HepG2 (cell line): ENCODE data around the gene PLCXD1. TPM values are rescaled to one million over a fixed set of nuclear protein-coding genes. Genes with fewer than 3 reads are reported as not detected.

Experiments used
- ATAC-seq: fragments of 200-7000 bp; cut with Tn5 transposase; 3 replicates; pipeline ENCODE4 v1.9.1; 2020; ENCODE audit warnings: mild to moderate bottlenecking, moderate library complexity
- BruUV-seq: library from RNA; stranded (reverse); fragments of 400-500 nt; replicated peaks from 2 replicates; lab custom pipeline; 2021; lab: Mats Ljungman, UMichigan
- CTCF ChIA-PET: fragments of 300-600 bp; formaldehyde crosslinking; extraction: SDS; loops from one replicate; lab custom pipeline; 2021; ENCODE audit warnings: low total read pairs, inconsistent platforms, low intra/inter-chr PET ratio; lab: Yijun Ruan, JAX
- POLR2A ChIA-PET: fragments of 350-600 bp; sonication (Branson Sonifier 250); formaldehyde crosslinking; loops from one replicate; lab custom pipeline; 2020; ENCODE audit warnings: antibody characterized with exemption, inconsistent platforms; lab: Yijun Ruan, JAX
- DNase-seq: peaks from one replicate; pipeline ENCODE4 v3.0.0-alpha.2; 2015; ENCODE audit warnings: low spot score
- FAIRE-seq: peaks from 3 replicates; lab custom pipeline; 2011; peaks lifted over from hg19 to GRCh38; lab: Jason Lieb, UNC
- H2AFZ ChIP-seq: one replicate; pipeline ENCODE4 v1.6.1; 2011; ENCODE audit warnings: low read length, inconsistent platforms
- H3K27ac ChIP-seq: fragments of 300-600 bp; 3 replicates; pipeline ENCODE4 v1.8.0; 2011; ENCODE audit warnings: mixed run types, mild to moderate bottlenecking, mixed read lengths, low read length, inconsistent platforms; ENCODE audit not compliant: insufficient read depth; ENCODE audit errors: extremely low read length
- H3K27me3 ChIP-seq, 2 experiments: fragments of 200-600 bp in 1 of 2; 2 replicates in 1 of 2; 3 replicates in 1 of 2; pipeline versions ENCODE4 v1.6.0 to v1.8.0; 2011; ENCODE audit warnings: low read length in 2 of 2, mild to moderate bottlenecking in 2 of 2, moderate library complexity in 2 of 2, inconsistent platforms in 1 of 2; ENCODE audit not compliant: insufficient read depth in 2 of 2, control insufficient read depth in 1 of 2
- H3K36me3 ChIP-seq, 2 experiments: fragments of 200-600 bp in 1 of 2; replicated peaks in 1 of 2; 2 replicates in 1 of 2; 3 replicates in 1 of 2; pipeline versions ENCODE4 v1.5.1 to v1.8.0; 2011; ENCODE audit warnings: low read length in 2 of 2, inconsistent platforms in 1 of 2; ENCODE audit not compliant: insufficient read depth in 2 of 2, control insufficient read depth in 1 of 2
- H3K4me1 ChIP-seq: 2 replicates; pipeline ENCODE4 v1.5.1; 2012; ENCODE audit warnings: low read length, inconsistent platforms; ENCODE audit not compliant: insufficient read depth
- H3K4me2 ChIP-seq: 2 replicates; pipeline ENCODE4 v1.6.0; 2011; ENCODE audit warnings: low read depth, low read length, inconsistent platforms
- H3K4me3 ChIP-seq, 3 experiments: fragments of 200-600 bp in 1 of 3; sonication (generic), shearing (Covaris generic) in 1 of 3; replicated peaks in 1 of 3; 2 replicates each; pipeline ENCODE4 v1.5.1; 2011 to 2016; ENCODE audit warnings: low read length in 3 of 3, inconsistent platforms in 2 of 3, low read depth in 2 of 3, mild to moderate bottlenecking in 2 of 3, control low read depth in 1 of 3, mixed read lengths in 1 of 3; ENCODE audit not compliant: insufficient read depth in 1 of 3
- H3K79me2 ChIP-seq: one replicate; pipeline ENCODE4 v1.6.1; 2011; ENCODE audit warnings: low read length, inconsistent platforms; ENCODE audit not compliant: insufficient read depth
- H3K9ac ChIP-seq: 2 replicates; pipeline ENCODE4 v1.6.0; 2011; ENCODE audit warnings: mild to moderate bottlenecking, low read depth, low read length, inconsistent platforms; ENCODE audit not compliant: insufficient read depth
- H3K9me3 ChIP-seq: 2 replicates; pipeline ENCODE4 v1.5.1; 2012; ENCODE audit warnings: mild to moderate bottlenecking, low read length
- H4K20me1 ChIP-seq: 2 replicates; pipeline ENCODE4 v1.6.0; 2011; ENCODE audit warnings: inconsistent platforms, mild to moderate bottlenecking, low read length, moderate library complexity; ENCODE audit not compliant: insufficient read depth
- AGO1 ChIP-seq: fragments of 200-400 bp; formaldehyde crosslinking; IDR thresholded peaks from 2 replicates; pipeline ENCODE4 v1.6.1; 2017; ENCODE audit warnings: mild to moderate bottlenecking, low read depth, low read length, moderate library complexity; ENCODE audit not compliant: poor library complexity, severe bottlenecking
- AGO2 ChIP-seq: fragments of 200-400 bp; formaldehyde crosslinking; optimal IDR thresholded peaks from 2 replicates; pipeline ENCODE3; 2017; ENCODE audit warnings: mild to moderate bottlenecking, low read depth, low read length, moderate library complexity
- FOXA3 ChIP-seq: IDR thresholded peaks from 2 replicates; pipeline ENCODE4 v1.6.1; 2016; ENCODE audit warnings: missing genetic modification reagents, missing compliant biosample characterization
- HES4 ChIP-seq: sonication (generic); formaldehyde crosslinking; IDR thresholded peaks from 2 replicates; pipeline ENCODE4 v1.9.0; 2021; ENCODE audit warnings: mild to moderate bottlenecking, missing genetic modification reagents, borderline replicate concordance
- RBFOX2 ChIP-seq: fragments of 200-400 bp; formaldehyde crosslinking; IDR thresholded peaks from 2 replicates; pipeline ENCODE4 v1.6.1; 2017; ENCODE audit warnings: low read depth, mild to moderate bottlenecking, low read length
- SRF ChIP-seq: IDR thresholded peaks from 2 replicates; pipeline ENCODE4 v1.6.1; 2011; ENCODE audit warnings: mild to moderate bottlenecking, low read depth, low read length, moderate library complexity
- ZFP36 ChIP-seq: fragments of 150-350 bp; IDR thresholded peaks from 2 replicates; pipeline ENCODE4 v1.6.1; 2018; ENCODE audit warnings: borderline replicate concordance, low read length, low read depth; ENCODE audit not compliant: partially characterized antibody
- ZNF484 ChIP-seq: sonication (generic); formaldehyde crosslinking; IDR thresholded peaks from 2 replicates; pipeline ENCODE4 v1.5.1; 2020; ENCODE audit warnings: mild to moderate bottlenecking, low read depth, missing genetic modification reagents, borderline replicate concordance
- ZNF615 ChIP-seq: sonication (generic); formaldehyde crosslinking; IDR thresholded peaks from 2 replicates; pipeline ENCODE4 v1.5.0; 2020; ENCODE audit warnings: mild to moderate bottlenecking, missing genetic modification reagents, borderline replicate concordance
- WGBS: methylation state at CpG from one replicate; pipeline ENCODE4 v1.1.6; 2017; ENCODE audit warnings: low lambda C conversion rate; 5-methylcytosine and 5-hydroxymethylcytosine counted together
- in situ Hi-C: cut with HindIII; loops from 2 replicates; pipeline ENCODE4 v1.10.0; 2017; ENCODE audit warnings: low pct_unique_long_range_greater_than_20kb; ENCODE audit not compliant: extremely low pct_ligation_motif_present
- intact Hi-C: fragments of 100-400 bp; cut with micrococcal nuclease; formaldehyde crosslinking; loops from one replicate; pipeline ENCODE4 v1.10.0; 2022; ENCODE audit not compliant: unreplicated experiment
- polyA plus RNA-seq, 8 experiments: library from polyadenylated mRNA; depleted of rRNA in 3 of 8; stranded (reverse) in 7 of 8; unstranded in 1 of 8; fragments of >200 nt; fragmentation: Illumina TruSeq in 4 of 8; extraction: Trizol in 4 of 8; gene quantifications; 2 replicates each; pipeline versions ENCODE4 v1.2.1 to v1.2.3, GENCODE V29; 2011 to 2016; ENCODE audit warnings: low read depth in 4 of 8, missing spikeins in 1 of 8, mixed read lengths in 1 of 8; ENCODE audit not compliant: insufficient read depth in 1 of 8
- total RNA-seq, 5 experiments: library from RNA; depleted of rRNA; stranded (reverse); fragments of >200 nt; fragmentation: Illumina TruSeq; extraction: Trizol; gene quantifications; 2 replicates each; pipeline ENCODE4 v1.2.3, GENCODE V29; 2016; ENCODE audit warnings: low read depth in 1 of 5
- TF ChIP-seq, protein P1 (sequence below): IDR thresholded peaks from 2 replicates; pipeline ENCODE4 v1.6.1; 2016
- TF ChIP-seq, protein P2 (sequence below): sonication (generic); formaldehyde crosslinking; IDR thresholded peaks from 2 replicates; pipeline ENCODE4 v1.9.0; 2021; ENCODE audit warnings: mild to moderate bottlenecking, missing genetic modification reagents
- TF ChIP-seq, protein P3 (sequence below), 2 experiments: sonication (generic) in 1 of 2; formaldehyde crosslinking in 1 of 2; IDR thresholded peaks; 2 replicates each; pipeline versions ENCODE4 v1.4.0 to v1.6.1; 2018 to 2020; ENCODE audit warnings: missing genetic modification reagents in 2 of 2, borderline replicate concordance in 1 of 2, low read depth in 1 of 2, mild to moderate bottlenecking in 1 of 2, missing biosample characterization in 1 of 2

The PLCXD1 gene
- total and polyA plus RNA-seq, 2 of the 13 experiments (the other 11 are each of a cell fraction or from before 2014, with no cell fraction given), result 87.7 to 153 TPM

DNA sequence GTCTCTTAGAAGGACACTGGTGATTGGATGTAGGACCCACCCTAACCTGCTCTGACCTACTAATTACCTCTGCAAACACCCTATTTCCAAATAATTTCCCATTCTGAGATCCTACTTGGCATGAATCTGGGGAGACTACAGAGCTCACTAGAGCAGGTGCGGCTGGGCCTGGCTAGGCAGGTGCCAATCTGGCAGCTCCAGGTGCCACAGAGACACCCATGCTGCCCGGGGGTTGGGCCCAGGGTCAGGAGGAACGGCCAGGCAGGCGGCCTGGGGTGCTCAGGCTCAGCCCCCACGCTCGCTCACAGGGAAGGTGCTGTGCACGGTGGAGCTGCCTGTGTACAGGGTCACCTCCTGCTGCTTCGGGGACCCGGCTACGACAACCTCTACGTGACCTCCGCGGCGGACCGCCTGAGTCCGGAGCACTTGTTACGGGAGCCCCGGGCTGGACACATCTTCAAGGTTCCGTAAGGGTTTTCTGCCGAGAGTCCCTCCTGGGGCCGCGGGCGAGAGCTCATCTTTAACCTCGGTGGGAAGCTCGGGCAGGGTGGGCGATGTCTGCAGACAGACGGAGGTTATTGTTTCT, 26.5 kb upstream of the PLCXD1 start (continued):
- no peak for TF ChIP-seq HES4 (CRISPR knock-in tag)
- TF ChIP-seq, protein P1, sequence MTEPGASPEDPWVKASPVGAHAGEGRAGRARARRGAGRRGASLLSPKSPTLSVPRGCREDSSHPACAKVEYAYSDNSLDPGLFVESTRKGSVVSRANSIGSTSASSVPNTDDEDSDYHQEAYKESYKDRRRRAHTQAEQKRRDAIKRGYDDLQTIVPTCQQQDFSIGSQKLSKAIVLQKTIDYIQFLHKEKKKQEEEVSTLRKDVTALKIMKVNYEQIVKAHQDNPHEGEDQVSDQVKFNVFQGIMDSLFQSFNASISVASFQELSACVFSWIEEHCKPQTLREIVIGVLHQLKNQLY (CRISPR knock-in tag), result no peak
- TF ChIP-seq ZFP36, result no peak
- TF ChIP-seq, protein P2, sequence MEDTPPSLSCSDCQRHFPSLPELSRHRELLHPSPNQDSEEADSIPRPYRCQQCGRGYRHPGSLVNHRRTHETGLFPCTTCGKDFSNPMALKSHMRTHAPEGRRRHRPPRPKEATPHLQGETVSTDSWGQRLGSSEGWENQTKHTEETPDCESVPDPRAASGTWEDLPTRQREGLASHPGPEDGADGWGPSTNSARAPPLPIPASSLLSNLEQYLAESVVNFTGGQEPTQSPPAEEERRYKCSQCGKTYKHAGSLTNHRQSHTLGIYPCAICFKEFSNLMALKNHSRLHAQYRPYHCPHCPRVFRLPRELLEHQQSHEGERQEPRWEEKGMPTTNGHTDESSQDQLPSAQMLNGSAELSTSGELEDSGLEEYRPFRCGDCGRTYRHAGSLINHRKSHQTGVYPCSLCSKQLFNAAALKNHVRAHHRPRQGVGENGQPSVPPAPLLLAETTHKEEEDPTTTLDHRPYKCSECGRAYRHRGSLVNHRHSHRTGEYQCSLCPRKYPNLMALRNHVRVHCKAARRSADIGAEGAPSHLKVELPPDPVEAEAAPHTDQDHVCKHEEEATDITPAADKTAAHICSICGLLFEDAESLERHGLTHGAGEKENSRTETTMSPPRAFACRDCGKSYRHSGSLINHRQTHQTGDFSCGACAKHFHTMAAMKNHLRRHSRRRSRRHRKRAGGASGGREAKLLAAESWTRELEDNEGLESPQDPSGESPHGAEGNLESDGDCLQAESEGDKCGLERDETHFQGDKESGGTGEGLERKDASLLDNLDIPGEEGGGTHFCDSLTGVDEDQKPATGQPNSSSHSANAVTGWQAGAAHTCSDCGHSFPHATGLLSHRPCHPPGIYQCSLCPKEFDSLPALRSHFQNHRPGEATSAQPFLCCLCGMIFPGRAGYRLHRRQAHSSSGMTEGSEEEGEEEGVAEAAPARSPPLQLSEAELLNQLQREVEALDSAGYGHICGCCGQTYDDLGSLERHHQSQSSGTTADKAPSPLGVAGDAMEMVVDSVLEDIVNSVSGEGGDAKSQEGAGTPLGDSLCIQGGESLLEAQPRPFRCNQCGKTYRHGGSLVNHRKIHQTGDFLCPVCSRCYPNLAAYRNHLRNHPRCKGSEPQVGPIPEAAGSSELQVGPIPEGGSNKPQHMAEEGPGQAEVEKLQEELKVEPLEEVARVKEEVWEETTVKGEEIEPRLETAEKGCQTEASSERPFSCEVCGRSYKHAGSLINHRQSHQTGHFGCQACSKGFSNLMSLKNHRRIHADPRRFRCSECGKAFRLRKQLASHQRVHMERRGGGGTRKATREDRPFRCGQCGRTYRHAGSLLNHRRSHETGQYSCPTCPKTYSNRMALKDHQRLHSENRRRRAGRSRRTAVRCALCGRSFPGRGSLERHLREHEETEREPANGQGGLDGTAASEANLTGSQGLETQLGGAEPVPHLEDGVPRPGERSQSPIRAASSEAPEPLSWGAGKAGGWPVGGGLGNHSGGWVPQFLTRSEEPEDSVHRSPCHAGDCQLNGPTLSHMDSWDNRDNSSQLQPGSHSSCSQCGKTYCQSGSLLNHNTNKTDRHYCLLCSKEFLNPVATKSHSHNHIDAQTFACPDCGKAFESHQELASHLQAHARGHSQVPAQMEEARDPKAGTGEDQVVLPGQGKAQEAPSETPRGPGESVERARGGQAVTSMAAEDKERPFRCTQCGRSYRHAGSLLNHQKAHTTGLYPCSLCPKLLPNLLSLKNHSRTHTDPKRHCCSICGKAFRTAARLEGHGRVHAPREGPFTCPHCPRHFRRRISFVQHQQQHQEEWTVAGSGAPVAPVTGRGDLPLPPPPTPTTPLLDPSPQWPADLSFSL, result no peak
- no peak for TF ChIP-seq SRF

DNA sequence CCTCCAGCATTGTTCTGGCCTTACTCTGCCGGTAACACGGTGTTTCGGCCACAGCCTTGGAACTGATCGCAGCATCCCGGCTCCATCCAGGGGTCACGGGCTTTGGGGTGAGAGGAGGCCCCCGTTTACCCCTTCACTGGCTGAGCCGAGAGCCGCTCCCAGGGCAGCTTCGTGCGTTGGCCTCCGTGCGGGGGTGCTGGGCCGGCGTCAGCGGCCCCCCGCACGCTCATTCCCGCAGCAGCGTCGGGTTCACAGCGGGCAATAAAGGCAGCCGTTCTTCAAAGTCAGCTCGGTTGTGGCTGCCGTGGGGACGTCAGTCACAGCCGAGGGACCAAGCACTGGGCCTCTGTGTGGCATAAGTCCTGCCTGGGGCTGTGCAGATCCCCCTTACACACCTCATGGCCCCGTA, 25.3 kb upstream of the PLCXD1 start:
- in situ Hi-C loops (no loop called here), intact Hi-C loops (no loop called here)
- Histone ChIP-seq H3K9ac (no peak overlapping the region), H3K4me2 (no peak overlapping the region), H3K27me3 (peaks cover 0 to 2% of the 10 kb centered on the region in 2 experiments; a peak in 1 of 5 replicates), H3K4me1 (peaks cover 46% of the 10 kb centered on the region), H2AFZ (no peak overlapping the region), H3K36me3 (no peaks in the 10 kb centered on the region), H3K79me2 (no peaks in the 10 kb centered on the region), H3K27ac (no peak overlapping the region), H3K4me3 (no peak overlapping the region), H3K9me3 (no peaks in the 10 kb centered on the region), H4K20me1 (no peaks in the 10 kb centered on the region)
- BruUV-seq, result no TSS peak
- TF ChIP-seq AGO1, result peak; percentile 65
- TF ChIP-seq ZNF484, result no peak
- no peak for TF ChIP-seq FOXA3 (CRISPR knock-in tag)
- peak; percentile 42 for TF ChIP-seq AGO2
- TF ChIP-seq, protein P3, sequence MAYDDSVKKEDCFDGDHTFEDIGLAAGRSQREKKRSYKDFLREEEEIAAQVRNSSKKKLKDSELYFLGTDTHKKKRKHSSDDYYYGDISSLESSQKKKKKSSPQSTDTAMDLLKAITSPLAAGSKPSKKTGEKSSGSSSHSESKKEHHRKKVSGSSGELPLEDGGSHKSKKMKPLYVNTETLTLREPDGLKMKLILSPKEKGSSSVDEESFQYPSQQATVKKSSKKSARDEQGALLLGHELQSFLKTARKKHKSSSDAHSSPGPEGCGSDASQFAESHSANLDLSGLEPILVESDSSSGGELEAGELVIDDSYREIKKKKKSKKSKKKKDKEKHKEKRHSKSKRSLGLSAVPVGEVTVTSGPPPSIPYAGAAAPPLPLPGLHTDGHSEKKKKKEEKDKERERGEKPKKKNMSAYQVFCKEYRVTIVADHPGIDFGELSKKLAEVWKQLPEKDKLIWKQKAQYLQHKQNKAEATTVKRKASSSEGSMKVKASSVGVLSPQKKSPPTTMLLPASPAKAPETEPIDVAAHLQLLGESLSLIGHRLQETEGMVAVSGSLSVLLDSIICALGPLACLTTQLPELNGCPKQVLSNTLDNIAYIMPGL (CRISPR knock-in tag; IDR thresholded peaks at IDR 0.05; ENCODE audit: borderline replicate concordance in 1 of 2, low read depth in 1 of 2), result no peak
- no peak for TF ChIP-seq RBFOX2
- no peak for TF ChIP-seq ZNF615 (CRISPR knock-in tag)
- FAIRE-seq, result no peak
- 47% methylated on average over 3 of the region's 28 CpGs for WGBS
- no peak for ATAC-seq
- no peak for DNase-seq
- CTCF ChIA-PET, result no interaction called here
- POLR2A ChIA-PET, result no interaction called here
